ENCODE measurements around the gene ZP1.

ZP1 gene

DNA sequence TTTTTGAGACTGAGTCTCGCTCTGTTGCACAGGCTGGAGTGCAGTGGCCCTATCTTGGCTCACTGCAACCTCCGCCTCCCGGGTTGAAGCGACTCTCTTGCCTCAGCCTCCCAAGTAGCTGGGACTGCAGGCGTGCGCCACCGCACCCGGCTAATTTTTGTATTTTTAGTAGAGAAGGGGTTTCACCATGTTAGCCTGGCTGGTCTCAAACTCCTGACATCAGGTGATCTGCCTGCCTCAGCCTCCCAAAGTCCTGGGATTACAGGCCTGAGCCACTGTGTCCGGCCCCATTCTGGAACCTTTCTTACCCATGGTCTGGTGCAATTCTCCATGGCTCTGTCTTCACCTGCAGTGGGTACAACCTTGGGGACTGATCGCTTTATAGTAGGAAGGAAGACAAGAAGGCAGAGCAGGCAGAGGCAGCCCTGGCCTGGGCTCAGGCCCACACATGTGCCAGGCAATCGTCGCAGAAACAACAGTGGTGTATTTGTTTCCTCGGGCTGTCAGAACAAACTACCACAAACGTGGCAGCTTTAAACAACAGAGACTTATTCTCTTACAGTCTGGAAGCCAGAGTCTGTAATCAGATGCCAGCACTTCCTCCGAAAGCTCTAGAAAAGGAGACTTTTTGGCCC, 7.6 kb upstream of the ZP1 start:
- no peak for DNase-seq (ENCODE audit: low read depth)

DNA sequence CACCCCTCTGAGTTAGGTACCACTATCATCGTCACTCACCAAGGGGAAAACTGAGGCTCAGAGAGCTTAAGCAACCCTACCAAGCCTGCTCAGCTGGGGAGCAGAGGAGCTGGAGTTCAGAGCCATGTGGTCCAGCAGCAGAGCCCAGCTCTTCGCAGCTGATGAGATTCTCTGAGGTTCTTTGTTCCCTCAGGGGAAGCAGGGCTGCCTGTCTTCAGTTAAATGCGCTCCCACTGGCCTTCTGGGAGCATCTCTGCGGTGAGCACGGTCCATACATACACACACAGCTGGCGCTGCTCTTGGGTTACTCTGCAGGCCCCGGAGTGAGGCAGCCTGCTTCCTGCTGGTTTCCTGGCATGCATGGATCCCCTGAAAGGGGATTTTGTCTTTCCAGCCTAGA, 6.4 kb upstream of the ZP1 start:
- DNase-seq (ENCODE audit: low read depth) = no peak

DNA sequence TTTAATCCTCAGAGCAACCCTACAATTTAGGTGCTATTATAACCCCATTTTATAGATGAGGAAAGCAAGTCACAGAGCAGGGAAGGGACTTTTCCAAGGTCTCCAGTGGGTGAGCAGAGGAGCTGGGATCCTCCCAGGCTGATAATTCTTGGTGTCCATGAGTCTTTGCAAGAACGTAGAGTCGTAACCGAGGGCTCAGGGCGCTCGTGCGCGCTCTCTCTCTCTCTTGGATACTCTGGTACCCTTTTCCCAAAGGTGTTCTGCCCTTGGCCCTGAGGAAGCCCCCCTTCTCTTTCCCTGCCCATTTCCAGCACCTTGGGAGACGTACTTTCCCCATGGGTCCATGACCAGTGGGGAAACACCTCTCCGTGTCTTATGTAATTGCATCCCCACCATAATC, 5.2 kb upstream of the ZP1 start:
- DNase-seq (ENCODE audit: low read depth) = no peak

DNA sequence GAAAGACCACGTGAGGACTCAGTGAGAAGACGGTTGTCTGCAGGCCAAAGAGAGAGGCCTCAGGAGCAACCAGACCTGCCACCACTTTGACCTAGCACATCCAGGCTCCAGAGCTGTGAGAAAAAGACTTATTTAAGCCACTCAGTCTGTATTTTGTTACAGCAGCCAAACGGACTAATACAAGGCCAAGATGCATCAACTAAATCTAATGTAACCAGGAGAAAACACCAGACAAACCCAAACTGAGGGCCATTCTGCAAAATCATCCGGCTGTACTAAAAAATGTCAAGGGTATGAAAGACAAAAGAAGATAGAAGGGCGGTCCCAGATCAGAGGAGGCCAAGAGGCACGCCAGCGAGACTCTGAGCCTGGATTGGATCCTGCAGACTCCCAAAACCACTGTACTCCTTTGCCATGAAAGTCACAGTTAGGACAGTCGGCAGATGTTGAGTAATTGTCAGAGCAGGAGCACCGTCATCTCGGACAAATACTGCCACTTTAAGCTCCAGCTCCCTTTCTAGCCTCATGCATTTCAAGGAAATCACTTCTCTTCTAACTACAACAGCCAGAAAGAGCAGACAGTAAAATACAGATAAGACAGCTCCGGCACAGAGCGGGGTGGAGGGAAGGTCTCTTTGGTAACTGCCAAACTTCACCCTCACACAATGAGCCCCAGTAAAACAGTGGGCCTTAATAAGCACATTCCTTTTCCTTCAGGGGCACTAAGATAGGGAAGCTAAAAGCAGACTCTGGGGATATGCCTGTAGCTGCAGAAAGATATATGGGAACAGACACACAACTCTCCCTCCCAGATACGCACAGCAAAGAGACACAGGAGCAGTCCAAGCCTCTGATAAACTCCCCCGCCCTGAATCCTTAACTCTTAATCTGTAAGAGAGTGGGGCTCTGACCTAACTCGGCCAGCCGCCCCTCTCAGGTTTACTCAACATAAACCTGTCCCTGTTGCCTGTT, 3.5 kb upstream of the ZP1 start:
- no peak for DNase-seq (ENCODE audit: low read depth)

DNA sequence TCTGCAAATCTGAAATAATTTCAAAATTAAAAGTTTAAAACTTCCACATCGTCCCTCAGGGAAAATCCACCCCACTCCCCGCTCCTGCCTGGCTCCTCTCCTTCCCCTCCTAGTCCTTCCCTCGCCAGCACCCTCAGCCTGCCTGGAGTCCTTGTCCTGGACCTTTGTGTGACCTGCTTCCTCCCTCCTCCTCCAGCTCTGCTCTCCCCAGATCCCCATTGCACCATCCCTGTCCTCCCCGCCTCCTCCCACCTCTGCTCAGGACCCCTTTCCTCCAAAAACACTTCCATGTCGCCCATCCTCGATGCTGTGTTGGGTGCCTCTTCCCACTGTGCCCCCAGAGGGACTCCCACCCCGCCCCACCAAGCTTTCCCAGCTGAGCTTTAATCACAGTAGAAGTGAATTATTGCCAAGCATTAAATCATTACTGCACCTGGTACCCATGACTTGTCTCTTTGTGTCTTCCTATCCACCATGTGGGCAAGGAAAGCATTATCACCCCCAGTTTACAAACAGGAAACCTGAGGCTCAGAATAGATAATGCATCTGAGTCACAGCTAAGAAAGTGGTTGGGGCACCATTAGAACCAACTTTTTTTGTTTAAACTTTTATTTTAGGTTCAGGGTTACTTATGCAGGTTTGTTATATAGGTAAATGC, 2.4 kb upstream of the ZP1 start:
- DNase-seq (ENCODE audit: low read depth) = no peak

DNA sequence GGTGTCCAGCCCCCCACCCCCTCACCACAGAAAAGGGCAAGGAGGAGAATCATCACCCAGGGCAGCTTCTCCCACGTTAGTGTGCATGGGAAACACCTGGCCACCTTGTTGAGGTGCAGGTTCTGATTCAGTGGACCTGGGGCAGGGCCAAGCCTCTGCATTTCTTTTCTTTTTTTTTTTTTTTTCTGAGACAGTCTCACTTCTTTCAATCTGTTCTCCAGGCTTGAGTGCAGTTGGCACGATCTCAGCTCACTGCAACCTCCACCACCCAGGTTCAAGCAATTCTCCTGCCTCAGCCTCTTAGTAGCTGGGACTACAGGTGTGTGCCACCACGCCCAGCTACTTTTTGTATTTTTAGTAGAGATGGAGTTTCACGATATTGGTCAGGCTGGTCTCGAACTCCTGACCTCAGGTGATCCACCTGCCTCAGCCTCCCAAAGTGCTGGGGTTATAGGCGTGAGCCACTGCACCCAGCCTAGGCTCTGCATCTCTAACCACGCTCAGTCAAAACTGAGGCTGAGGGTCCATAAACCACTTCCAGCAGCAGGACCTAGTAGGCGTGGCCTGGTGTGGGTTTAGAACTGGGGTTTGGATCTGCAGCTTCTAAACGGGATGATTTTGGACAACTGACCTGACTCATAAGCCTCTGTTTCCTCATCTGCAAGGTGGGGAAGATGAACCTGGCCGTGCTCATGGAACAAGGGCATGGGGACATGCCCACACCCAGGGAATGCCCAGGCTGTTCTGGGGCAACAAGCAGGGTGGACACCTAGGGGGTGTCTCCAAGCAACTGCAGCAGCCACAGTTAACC, 734 bp downstream of the ZP1 start:
- no peak for DNase-seq (ENCODE audit: low read depth)

DNA sequence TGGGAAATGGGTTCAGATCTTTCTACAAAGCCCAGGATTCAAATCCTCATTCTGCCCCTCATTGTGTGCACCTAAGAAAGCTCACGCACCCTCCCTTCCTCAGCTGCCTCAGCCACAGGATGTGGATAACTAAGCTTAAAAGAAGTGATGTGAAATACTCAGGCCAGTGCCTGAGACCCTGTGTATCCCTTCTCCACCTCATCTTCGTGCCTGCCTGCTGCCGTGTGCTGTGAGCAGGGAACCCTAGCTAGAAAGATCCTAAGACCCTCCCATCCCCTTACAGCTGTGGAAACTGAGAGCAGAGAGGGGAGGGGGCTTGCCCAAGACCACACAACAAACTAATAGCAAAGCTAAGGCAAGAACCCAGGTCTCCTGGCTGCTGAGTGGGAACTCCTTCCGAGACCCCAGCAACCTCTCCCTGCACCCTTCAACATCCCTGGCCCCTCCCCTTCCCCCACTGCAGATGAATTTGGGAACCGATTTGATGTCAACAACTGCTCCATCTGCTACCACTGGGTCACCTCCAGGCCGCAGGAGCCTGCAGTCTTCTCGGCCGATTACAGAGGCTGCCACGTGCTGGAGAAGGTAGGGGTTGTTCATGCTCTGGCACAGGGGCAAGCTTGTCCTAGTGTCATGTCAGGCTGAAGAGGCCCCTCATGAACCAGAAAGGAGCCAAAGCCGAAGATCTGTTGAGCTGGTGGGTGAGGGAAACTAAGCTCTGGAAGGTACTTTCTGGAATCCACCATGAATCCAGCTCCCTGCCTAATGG, 1.5 kb downstream of the ZP1 start:
- no peak for DNase-seq (ENCODE audit: low read depth)

DNA sequence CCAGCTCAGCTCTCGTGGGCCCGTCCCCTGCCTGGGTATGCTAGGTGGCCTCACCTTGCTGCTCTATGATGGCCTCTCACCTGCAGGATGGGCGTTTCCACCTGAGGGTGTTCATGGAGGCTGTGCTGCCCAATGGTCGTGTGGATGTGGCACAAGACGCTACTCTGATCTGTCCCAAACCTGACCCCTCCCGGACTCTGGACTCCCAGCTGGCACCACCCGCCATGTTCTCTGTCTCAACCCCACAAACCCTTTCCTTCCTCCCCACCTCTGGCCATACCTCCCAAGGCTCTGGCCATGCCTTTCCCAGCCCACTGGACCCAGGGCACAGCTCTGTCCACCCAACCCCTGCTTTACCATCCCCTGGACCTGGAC, 2.1 kb downstream of the ZP1 start:
- DNase-seq (ENCODE audit: low read depth) = no peak

DNA sequence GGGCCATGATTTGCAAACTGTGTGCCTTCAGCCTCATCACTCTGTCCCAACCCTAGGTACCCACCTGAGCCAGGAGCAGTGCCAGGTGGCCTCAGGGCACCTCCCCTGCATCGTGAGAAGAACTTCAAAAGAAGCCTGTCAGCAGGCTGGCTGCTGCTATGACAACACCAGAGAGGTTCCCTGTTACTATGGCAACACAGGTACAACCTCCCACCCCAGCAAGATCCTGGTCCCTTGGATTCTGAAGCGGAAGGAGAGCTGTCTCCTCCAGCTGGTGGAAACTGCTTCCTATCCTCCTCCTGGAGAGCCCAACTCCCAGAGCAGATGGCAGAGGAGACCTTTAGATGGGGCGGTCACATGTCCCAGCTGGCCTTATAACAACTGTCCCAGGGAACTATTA, 2.9 kb downstream of the ZP1 start:
- DNase-seq (ENCODE audit: low read depth) = no peak

DNA sequence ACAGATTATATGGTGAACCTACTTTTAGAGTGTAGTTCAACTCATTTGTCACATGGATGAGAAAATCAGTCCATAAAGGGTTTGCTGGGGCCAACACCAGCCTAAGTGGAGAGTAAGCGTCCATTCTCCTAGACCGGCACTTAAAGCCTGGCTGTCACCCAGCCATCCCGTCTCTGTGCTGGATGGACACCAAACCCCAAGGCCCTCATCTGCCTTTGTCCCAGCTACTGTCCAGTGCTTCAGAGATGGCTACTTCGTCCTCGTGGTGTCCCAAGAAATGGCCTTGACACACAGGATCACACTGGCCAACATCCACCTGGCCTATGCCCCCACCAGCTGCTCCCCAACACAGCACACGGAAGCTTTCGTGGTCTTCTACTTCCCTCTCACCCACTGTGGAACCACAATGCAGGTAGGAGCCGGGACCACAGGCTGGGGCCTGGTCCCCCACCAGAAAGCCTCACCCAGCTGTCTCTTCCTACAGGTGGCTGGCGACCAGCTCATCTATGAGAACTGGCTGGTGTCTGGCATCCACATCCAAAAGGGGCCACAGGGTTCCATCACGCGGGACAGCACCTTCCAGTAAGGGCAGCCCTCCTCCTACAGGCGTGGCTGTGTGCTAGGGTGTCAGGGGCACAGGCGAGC, 3.5 kb downstream of the ZP1 start:
- DNase-seq (ENCODE audit: low read depth) = no peak

DNA sequence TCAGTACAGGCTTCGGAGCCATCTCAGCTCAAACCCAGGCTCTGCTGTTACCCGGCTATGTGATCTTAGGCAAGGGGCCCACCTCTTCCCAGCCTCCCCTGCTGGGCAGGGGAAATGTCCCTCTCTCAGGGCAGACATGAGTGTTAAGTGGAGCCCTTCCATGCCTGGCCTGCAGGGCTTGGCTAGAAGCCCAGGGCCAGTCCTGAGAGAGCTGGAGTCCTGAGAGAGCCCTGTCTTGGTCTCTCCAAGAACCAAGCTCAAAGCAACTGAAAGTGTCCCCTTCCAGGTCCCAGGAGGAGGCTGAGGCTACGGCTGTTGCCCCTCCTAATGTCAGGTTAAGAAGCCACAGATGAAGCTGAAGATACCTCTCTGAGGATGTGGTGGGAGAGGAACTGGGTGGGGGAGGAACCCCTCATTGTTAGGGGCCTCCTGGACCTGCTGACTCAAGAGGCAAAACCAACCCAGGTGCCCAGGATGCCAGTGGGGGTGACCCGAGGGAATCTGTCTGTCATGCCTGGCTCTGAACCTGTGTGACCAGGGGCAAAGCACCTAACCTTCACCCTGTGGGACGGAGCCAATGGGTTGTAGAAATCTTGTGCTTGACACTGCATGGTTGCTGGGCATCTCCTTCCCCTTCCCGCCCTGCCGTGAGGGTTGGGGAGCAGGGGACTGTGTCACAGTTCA, 4.2 kb downstream of the ZP1 start:
- no peak for DNase-seq (ENCODE audit: low read depth)

DNA sequence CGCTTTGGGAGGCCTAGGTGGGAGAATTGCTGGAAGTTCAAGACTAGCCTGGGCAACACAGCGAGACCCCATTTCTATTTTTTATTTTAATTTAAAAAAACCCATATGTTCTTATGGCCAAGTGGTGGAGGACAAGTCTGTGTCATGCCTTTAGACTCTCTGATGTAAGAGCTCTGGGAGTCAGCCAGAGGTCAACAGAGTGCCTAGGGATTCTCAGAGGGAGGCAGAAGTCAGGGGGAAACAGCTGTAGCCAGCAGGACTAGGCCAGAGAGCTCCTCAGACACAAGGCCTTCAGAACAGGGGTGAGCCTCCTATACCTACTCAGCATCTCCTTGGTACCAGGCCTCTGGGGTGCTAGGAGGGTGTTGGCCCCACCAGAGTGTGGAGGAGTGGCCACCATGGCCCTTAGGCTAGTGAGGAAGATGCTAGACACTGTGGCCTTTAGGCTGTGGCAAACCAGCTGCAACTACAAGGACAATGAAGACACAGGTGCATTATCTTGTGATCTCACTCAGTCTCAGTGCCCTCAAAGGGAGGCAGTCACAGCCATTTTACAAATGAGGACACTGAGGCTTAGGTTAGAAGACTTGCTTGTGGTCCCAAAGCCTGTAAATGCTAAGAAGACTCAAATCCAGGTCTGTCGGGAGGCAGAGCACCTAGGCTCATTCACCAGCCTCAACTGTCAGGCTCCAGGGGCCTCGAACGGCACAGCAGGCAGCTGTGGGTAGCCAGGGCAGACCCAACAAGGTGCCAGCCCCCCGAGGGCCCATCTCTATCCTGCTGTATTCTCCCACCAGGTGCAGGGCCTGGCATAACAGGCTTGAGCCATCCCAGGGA, 5.0 kb downstream of the ZP1 start:
- DNase-seq (ENCODE audit: low read depth) = no peak

DNA sequence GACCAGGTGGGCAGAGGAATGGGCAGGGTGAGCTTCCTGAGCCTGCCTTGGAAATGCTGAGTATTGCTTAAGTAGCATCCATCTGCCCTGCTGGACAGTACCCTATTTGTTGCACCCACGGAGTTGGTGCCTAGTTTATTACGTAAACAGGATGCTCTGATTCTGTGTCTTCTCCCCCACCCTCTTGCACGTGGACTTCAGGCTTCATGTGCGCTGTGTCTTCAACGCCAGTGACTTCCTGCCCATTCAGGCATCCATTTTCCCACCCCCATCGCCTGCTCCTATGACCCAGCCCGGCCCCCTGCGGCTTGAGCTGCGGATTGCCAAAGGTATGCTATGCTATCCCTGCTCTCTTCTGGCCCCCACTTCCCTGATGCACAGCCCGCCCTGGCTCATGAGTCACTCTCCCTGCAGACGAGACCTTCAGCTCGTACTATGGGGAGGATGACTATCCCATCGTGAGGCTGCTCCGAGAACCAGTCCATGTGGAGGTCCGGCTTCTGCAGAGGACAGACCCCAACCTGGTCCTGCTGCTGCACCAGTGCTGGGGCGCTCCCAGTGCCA, 5.7 kb downstream of the ZP1 start:
- no peak for DNase-seq (ENCODE audit: low read depth)

DNA sequence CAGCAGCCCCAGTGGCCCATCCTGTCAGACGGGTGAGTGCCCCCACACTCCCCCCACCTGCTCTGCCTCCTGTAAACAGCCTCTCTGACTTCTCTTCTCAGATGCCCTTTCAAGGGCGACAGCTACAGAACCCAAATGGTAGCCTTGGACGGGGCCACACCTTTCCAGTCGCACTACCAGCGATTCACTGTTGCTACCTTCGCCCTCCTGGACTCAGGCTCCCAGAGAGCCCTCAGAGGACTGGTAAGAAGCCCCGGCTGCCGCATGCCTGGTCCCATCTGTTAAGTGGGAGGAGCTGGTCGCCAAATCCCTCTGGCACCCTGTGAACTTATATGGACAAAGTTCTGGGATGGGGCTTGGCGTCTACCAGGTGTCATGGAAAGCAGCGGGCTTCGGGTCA, 6.2 kb downstream of the ZP1 start:
- no peak for DNase-seq (ENCODE audit: low read depth)

DNA sequence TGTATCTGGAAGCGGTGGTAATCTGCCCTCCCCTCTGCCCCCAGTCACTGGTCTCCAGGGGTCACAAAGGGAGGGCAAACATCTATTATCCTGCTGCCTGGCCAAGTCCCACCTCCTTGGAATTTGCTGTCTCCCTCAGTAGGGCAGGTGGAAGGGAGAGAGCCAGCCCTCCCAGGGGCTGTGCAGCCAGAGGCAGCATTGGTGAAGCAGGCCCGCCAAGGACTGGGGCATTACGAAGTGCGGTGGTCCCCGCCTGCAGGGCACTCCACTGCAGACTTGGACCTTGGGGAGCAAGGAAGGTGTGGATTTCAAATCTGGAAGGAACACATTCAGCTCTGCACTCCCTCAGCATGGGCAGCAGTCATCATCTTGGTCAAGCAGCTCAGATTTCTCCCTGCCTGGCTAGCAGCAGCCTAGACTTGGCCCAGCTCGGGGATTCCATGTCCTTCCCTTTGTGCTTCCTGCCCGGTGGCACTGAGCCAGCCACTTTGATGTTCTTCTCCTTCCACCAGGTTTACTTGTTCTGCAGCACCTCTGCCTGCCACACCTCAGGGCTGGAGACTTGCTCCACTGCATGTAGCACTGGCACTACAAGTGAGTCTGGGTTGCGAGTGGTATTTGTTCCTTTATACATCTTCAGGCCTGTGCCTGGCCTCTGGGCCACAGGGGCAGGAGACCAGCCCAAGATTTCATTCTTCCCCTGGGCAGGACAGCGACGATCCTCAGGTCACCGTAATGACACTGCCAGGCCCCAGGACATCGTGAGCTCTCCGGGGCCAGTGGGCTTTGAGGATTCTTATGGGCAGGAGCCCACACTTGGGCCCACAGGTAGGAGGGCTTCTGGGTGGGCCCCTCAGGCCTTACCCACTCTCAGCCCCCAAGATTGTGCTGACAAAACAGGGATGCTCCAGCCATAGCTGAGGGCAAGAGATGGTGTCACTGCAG, 7.4 kb downstream of the ZP1 start:
- no peak for DNase-seq (ENCODE audit: low read depth)

DNA sequence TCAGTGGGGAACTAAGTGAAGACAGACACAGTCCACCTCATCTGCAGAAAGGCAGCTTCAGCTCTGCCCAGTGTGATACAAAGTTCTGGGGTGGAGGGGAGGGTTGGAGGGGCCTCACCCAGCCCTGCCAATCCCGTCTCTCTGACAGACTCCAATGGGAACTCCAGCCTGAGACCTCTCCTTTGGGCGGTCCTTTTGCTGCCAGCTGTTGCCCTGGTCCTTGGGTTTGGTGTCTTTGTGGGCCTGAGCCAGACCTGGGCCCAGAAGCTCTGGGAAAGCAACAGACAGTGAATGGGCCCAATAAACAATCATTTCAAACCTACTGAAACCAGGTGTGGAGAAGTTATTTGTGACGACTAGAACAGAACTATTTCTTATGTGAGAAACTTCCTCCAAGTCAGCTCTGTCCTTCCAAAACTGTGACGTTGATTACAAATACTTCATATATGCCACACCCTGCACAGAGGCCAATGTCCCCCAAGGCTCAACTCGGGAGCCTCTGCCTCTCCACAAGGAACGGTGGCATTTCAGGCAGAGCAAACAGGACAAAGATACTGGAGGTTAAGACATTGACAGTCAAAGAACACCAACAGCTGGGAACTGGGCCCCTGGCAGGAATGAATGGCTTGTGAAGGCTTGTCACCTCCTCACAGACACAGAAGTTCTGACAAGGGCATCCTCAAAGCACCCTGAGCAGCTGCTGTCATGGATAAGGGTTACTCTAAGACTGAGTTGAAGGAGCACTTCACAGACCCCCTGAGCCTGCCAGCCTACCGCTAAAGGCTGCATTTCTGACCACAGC, 8.2 kb downstream of the ZP1 start:
- DNase-seq (ENCODE audit: low read depth) = no peak

DNA sequence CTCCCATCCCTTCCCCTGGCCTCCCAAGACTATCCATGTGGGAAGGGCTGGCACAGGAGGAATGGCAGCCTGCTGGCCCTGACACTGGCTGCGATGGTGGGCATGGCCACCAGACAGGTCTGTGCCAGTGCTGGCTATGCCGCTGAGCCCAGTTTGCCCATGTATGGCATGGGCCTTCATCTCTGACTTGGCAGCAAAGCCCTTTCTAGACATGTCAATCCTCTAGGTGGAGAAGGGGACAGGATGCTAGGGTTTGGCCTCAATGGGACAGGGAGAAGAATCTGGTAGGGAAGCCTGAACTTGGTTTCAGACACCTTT, 8.8 kb downstream of the ZP1 start:
- no peak for DNase-seq (ENCODE audit: low read depth)
